Loucy (cell line): ENCODE results near the gene ASH1L.
"Not testable (repeated sequence)": the region's sequence is repeated elsewhere in the genome, so short reads cannot be mapped to it uniquely, and the experiment has no call there.

Experiments used
- H2AFZ ChIP-seq: fragments of 200-600 bp; sonication (generic); 2 replicates; pipeline ENCODE4 v1.6.0; 2016; ENCODE audit warnings: antibody characterized with exemption, mild to moderate bottlenecking, low read length, moderate library complexity
- H3F3A ChIP-seq: fragments of 200-600 bp; 2 replicates; pipeline ENCODE4 v1.6.0; 2016; ENCODE audit warnings: antibody characterized with exemption, low read depth, mild to moderate bottlenecking
- H3K27me3 ChIP-seq: fragments of 200-600 bp; sonication (generic); 2 replicates; pipeline ENCODE4 v1.6.1; 2014; ENCODE audit warnings: low read length, mild to moderate bottlenecking; ENCODE audit not compliant: insufficient read depth, poor library complexity, severe bottlenecking
- H3K36me3 ChIP-seq: fragments of 200-600 bp; sonication (generic); 2 replicates; pipeline ENCODE4 v1.6.1; 2016; ENCODE audit warnings: low read length; ENCODE audit not compliant: insufficient read depth
- H3K4me1 ChIP-seq: fragments of 200-600 bp; sonication (generic); 2 replicates; pipeline ENCODE4 v1.5.1; 2014; ENCODE audit warnings: low read length, mild to moderate bottlenecking; ENCODE audit not compliant: insufficient read depth, poor library complexity, severe bottlenecking
- H3K4me2 ChIP-seq: fragments of 200-600 bp; sonication (generic); 2 replicates; pipeline ENCODE4 v1.6.0; 2014; ENCODE audit warnings: antibody characterized with exemption, low read length, low read depth, mild to moderate bottlenecking; ENCODE audit not compliant: poor library complexity, severe bottlenecking
- H3K4me3 ChIP-seq: fragments of 200-600 bp; sonication (generic); 2 replicates; pipeline ENCODE4 v1.5.1; 2014; ENCODE audit warnings: low read length, mild to moderate bottlenecking, mixed read lengths; ENCODE audit not compliant: poor library complexity, severe bottlenecking
- H3K79me2 ChIP-seq: fragments of 200-600 bp; sonication (generic); 2 replicates; pipeline ENCODE4 v1.6.1; 2014; ENCODE audit warnings: low read length; ENCODE audit not compliant: insufficient read depth
- H3K9ac ChIP-seq: fragments of 200-600 bp; sonication (generic); 2 replicates; pipeline ENCODE4 v1.6.0; 2014; ENCODE audit warnings: mild to moderate bottlenecking, low read depth, low read length, moderate library complexity; ENCODE audit not compliant: poor library complexity, severe bottlenecking
- H3K9me2 ChIP-seq: fragments of 200-600 bp; sonication (generic); replicated peaks from 2 replicates; pipeline ENCODE4 v1.6.1; 2016; ENCODE audit warnings: low read depth, low read length, mixed read lengths
- H3K9me3 ChIP-seq: fragments of 200-600 bp; sonication (generic); 2 replicates; pipeline ENCODE4 v1.6.1; 2014; ENCODE audit warnings: mild to moderate bottlenecking, antibody characterized with exemption, low read length, low read depth; ENCODE audit not compliant: insufficient read depth
- H4K20me1 ChIP-seq: fragments of 200-600 bp; sonication (generic); 2 replicates; pipeline ENCODE4 v1.6.0; 2014; ENCODE audit warnings: antibody characterized with exemption, low read length, mild to moderate bottlenecking; ENCODE audit not compliant: insufficient read depth, poor library complexity, severe bottlenecking
- CTCF ChIP-seq: fragments of 200-600 bp; sonication (generic); conservative IDR thresholded peaks from 2 replicates; pipeline ENCODE4 v1.5.1; 2014; ENCODE audit warnings: mild to moderate bottlenecking, antibody characterized with exemption, low read length
- EZH2phosphoT487 ChIP-seq: fragments of 200-600 bp; IDR thresholded peaks from 2 replicates; pipeline ENCODE4 v1.6.1; 2018; ENCODE audit warnings: antibody characterized with exemption, mild to moderate bottlenecking, moderate library complexity, borderline replicate concordance

ASH1L gene

GRCh38 chr1:155329980-155330598, 232.5 kb downstream of the ASH1L start:
- no peaks in the 10 kb centered on the region for H3K9me3 ChIP-seq
- no peak overlapping the region for H3K9ac ChIP-seq
- H3K4me3 ChIP-seq, result no peak overlapping the region
- H3F3A ChIP-seq, result 0 out of 2 replicates have a peak, but pooled peaks cover 6% of the 10 kb centered on the region
- peaks cover 16% of the 10 kb centered on the region; the same call in 1 of the 2 replicates for H3K36me3 ChIP-seq
- no peaks in the 10 kb centered on the region for H3K9me2 ChIP-seq
- H3K4me2 ChIP-seq, result no peak overlapping the region
- no peaks in the 10 kb centered on the region for H3K27me3 ChIP-seq
- H4K20me1 ChIP-seq, result no peaks in the 10 kb centered on the region
- TF ChIP-seq EZH2phosphoT487 (no peak), CTCF (no peak)
- H2AFZ ChIP-seq, result no peak overlapping the region
- peaks cover 12% of the 10 kb centered on the region for H3K4me1 ChIP-seq
- H3K79me2 ChIP-seq, result peaks cover 2% of the 10 kb centered on the region

- H4K20me1 ChIP-seq, H3K4me2 ChIP-seq, H3K27me3 ChIP-seq, H3K9me3 ChIP-seq, H3K36me3 ChIP-seq, H3K4me3 ChIP-seq, H3F3A ChIP-seq, H3K9me2 ChIP-seq, H2AFZ ChIP-seq, H3K9ac ChIP-seq, H3K79me2 ChIP-seq: not testable (repeated sequence)
- peaks cover 20% of the 10 kb centered on the region for H3K4me1 ChIP-seq
Observed at GRCh38 chr1:155328856-155329255, 233.7 kb downstream of the ASH1L start.

- H3K9me2 ChIP-seq, result no peaks in the 10 kb centered on the region
- peaks cover 9% of the 10 kb centered on the region; the same call in 1 of the 2 replicates for H3K36me3 ChIP-seq
- no peak overlapping the region for H3K4me2 ChIP-seq
- H3K9ac ChIP-seq, result no peak overlapping the region
- H4K20me1 ChIP-seq, result no peaks in the 10 kb centered on the region
- H3K79me2 ChIP-seq, result peaks cover 10% of the 10 kb centered on the region
- no peak overlapping the region for H3K4me3 ChIP-seq
- peaks cover 20% of the 10 kb centered on the region for H3K4me1 ChIP-seq
- TF ChIP-seq CTCF, result no peak
- TF ChIP-seq EZH2phosphoT487, result no peak
- H3K9me3 ChIP-seq, result no peaks in the 10 kb centered on the region
- no peak overlapping the region for H2AFZ ChIP-seq
- no peaks in the 10 kb centered on the region for H3K27me3 ChIP-seq
- 0 out of 2 replicates have a peak, but pooled peaks cover 6% of the 10 kb centered on the region for H3F3A ChIP-seq
Observed at GRCh38 chr1:155327981-155328380, 234.6 kb downstream of the ASH1L start.

GRCh38 chr1:155326631-155327037, 236.0 kb downstream of the ASH1L start:
- H3K36me3 ChIP-seq, result peaks cover 14% of the 10 kb centered on the region; the same call in 1 of the 2 replicates
- no peak overlapping the region for H3K4me3 ChIP-seq
- H4K20me1 ChIP-seq, result peaks cover 6% of the 10 kb centered on the region
- H3K4me2 ChIP-seq, result peak overlapping the region; percentile 79
- H3K9me3 ChIP-seq, result no peaks in the 10 kb centered on the region
- H3K9me2 ChIP-seq, result no peaks in the 10 kb centered on the region
- peaks cover 10% of the 10 kb centered on the region for H3K79me2 ChIP-seq
- peak overlapping the region; percentile 57 for H3K9ac ChIP-seq
- H2AFZ ChIP-seq, result no peak overlapping the region
- no peak for TF ChIP-seq EZH2phosphoT487
- no peak for TF ChIP-seq CTCF
- H3F3A ChIP-seq, result 0 out of 2 replicates have a peak, but pooled peaks cover 6% of the 10 kb centered on the region
- H3K4me1 ChIP-seq, result peaks cover 26% of the 10 kb centered on the region
- no peaks in the 10 kb centered on the region for H3K27me3 ChIP-seq
